SK-N-MC (cell line): Measurements from ENCODE around the gene TOX2.

ENCODE experiments used
- DNase-seq: peaks from one replicate; pipeline ENCODE4 v3.0.0-alpha.2; 2011; ENCODE audit warnings: low read depth, low spot score
- H3K27ac ChIP-seq: fragments of 200-600 bp; sonication (generic); 2 replicates; pipeline ENCODE4 v1.5.1; 2016; ENCODE audit warnings: mixed run types
- H3K36me3 ChIP-seq: fragments of 200-600 bp; sonication (generic); 2 replicates; pipeline ENCODE4 v1.6.1; 2017; ENCODE audit warnings: antibody characterized with exemption, low read length, mixed read lengths; ENCODE audit not compliant: insufficient read depth
- H3K4me3 ChIP-seq: fragments of 200-600 bp; sonication (generic); 2 replicates; pipeline ENCODE4 v1.5.1; 2016
- H3K9ac ChIP-seq: fragments of 200-600 bp; sonication (generic); 2 replicates; pipeline ENCODE4 v1.8.0; 2017; ENCODE audit warnings: mixed run types, mixed read lengths; ENCODE audit not compliant: insufficient read length
- H3K9me3 ChIP-seq: fragments of 200-600 bp; sonication (generic); 2 replicates; pipeline ENCODE4 v1.6.1; 2017; ENCODE audit warnings: low read depth, mild to moderate bottlenecking, antibody characterized with exemption, low read length, moderate library complexity, mixed read lengths
- EZH2 ChIP-seq: fragments of 200-600 bp; sonication (generic); IDR thresholded peaks from one replicate; pipeline ENCODE4 v1.6.1; 2017; ENCODE audit warnings: antibody characterized with exemption
- FOXP2 ChIP-seq: optimal IDR thresholded peaks from 2 replicates; pipeline ENCODE3; 2011; ENCODE audit warnings: mild to moderate bottlenecking, moderate library complexity; ENCODE audit not compliant: insufficient read depth; ENCODE audit errors: extremely low read length, control extremely low read depth
- POLR2AphosphoS5 ChIP-seq: IDR thresholded peaks from 2 replicates; pipeline ENCODE4 v1.6.1; 2012; ENCODE audit warnings: mild to moderate bottlenecking, low read depth, low read length, borderline replicate concordance

Gene TOX2

GRCh38 chr20:43913291-43914025, 1.2 kb upstream of the TOX2 start:
- TF ChIP-seq EZH2 (no peak), FOXP2 (no peak), POLR2AphosphoS5 (no peak)
- Histone ChIP-seq H3K9me3 (no peaks in the 10 kb centered on the region), H3K4me3 (no peak overlapping the region), H3K27ac (no peak overlapping the region), H3K9ac (no peak overlapping the region), H3K36me3 (no peaks in the 10 kb centered on the region)
- DNase-seq = no peak

GRCh38 chr20:43915211-43916072, 790 bp downstream of the TOX2 start:
- Histone ChIP-seq H3K27ac (no peak overlapping the region), H3K4me3 (peak overlapping the region; percentile 86), H3K36me3 (no peaks in the 10 kb centered on the region; the same call in 1 of the 2 replicates), H3K9ac (peak overlapping the region; percentile 88), H3K9me3 (no peaks in the 10 kb centered on the region)
- no peak for DNase-seq
- TF ChIP-seq POLR2AphosphoS5 (no peak), FOXP2 (no peak), EZH2 (no peak)

GRCh38 chr20:43916073-43916880, 1.6 kb downstream of the TOX2 start:
- Histone ChIP-seq H3K4me3 (peak overlapping the region; percentile 86), H3K9ac (peak overlapping the region; percentile 88), H3K9me3 (no peaks in the 10 kb centered on the region), H3K36me3 (no peaks in the 10 kb centered on the region; the same call in 1 of the 2 replicates), H3K27ac (peak overlapping the region; percentile 25; the same call in 1 of the 2 replicates)
- DNase-seq = no peak
- TF ChIP-seq EZH2 = no peak
- no peak for TF ChIP-seq POLR2AphosphoS5
- TF ChIP-seq FOXP2 = no peak

- peak overlapping the region; percentile 88 for H3K9ac ChIP-seq
- H3K27ac ChIP-seq = no peak overlapping the region
- H3K4me3 ChIP-seq = peak overlapping the region; percentile 86
- no peaks in the 10 kb centered on the region; the same call in 1 of the 2 replicates for H3K36me3 ChIP-seq
- TF ChIP-seq POLR2AphosphoS5 = no peak
- no peak for TF ChIP-seq FOXP2
- TF ChIP-seq EZH2 = no peak
- H3K9me3 ChIP-seq = no peaks in the 10 kb centered on the region
- DNase-seq = no peak
These were observed 2.3 kb downstream of the TOX2 start for GRCh38 chr20:43916881-43917371.

GRCh38 chr20:43917380-43917779, 2.7 kb downstream of the TOX2 start:
- Histone ChIP-seq H3K9me3 (no peaks in the 10 kb centered on the region), H3K4me3 (peak overlapping the region; percentile 86), H3K27ac (no peak overlapping the region), H3K9ac (no peak overlapping the region), H3K36me3 (no peaks in the 10 kb centered on the region; the same call in 1 of the 2 replicates)
- TF ChIP-seq EZH2 (no peak), FOXP2 (no peak), POLR2AphosphoS5 (no peak)
- DNase-seq = no peak

- no peaks in the 10 kb centered on the region for H3K9me3 ChIP-seq
These were observed 5.2 kb downstream of the TOX2 start for GRCh38 chr20:43919686-43920403.

GRCh38 chr20:43920797-43921196, 6.1 kb downstream of the TOX2 start:
- no peak for DNase-seq
- Histone ChIP-seq H3K27ac (no peak overlapping the region), H3K4me3 (no peak overlapping the region), H3K9ac (no peak overlapping the region), H3K36me3 (no peaks in the 10 kb centered on the region; the same call in 1 of the 2 replicates), H3K9me3 (no peaks in the 10 kb centered on the region)
- no peak for TF ChIP-seq POLR2AphosphoS5
- no peak for TF ChIP-seq FOXP2

More at GRCh38 chr20:43919686-43920403, 5.2 kb downstream of the TOX2 start:
- no peak for DNase-seq
- Histone ChIP-seq H3K9ac (no peak overlapping the region), H3K36me3 (no peaks in the 10 kb centered on the region; the same call in 1 of the 2 replicates), H3K4me3 (no peak overlapping the region), H3K27ac (no peak overlapping the region)
- TF ChIP-seq FOXP2 (no peak), POLR2AphosphoS5 (no peak), EZH2 (no peak)
